SK-N-SH treated with all-trans-retinoic acid at 6 μM for 48 hours (cell line): ENCODE measurements around the gene MAPKAPK2.

Experiments used
- ATAC-seq: fragments of 200-7000 bp; cut with Tn5 transposase; 3 replicates; pipeline ENCODE4 v1.9.1; 2020; ENCODE audit warnings: mild to moderate bottlenecking, moderate library complexity
- ARNTL ChIP-seq: fragments of 450-650 bp; formaldehyde crosslinking; IDR thresholded peaks from 2 replicates; pipeline ENCODE4 v1.5.0; 2020; ENCODE audit warnings: low read depth, mild to moderate bottlenecking, moderate library complexity, borderline replicate concordance
- ESRRG ChIP-seq: fragments of 250-450 bp; sonication (Bioruptor Pico); IDR thresholded peaks from 2 replicates; pipeline ENCODE4 v1.6.1; 2021; ENCODE audit warnings: mild to moderate bottlenecking
- GLIS3 ChIP-seq: fragments of 250-450 bp; sonication (Bioruptor Pico); IDR thresholded peaks from 2 replicates; pipeline ENCODE4 v1.5.0; 2020; ENCODE audit warnings: mild to moderate bottlenecking, moderate library complexity
- ISL1 ChIP-seq: fragments of 250-450 bp; sonication (Bioruptor Pico); IDR thresholded peaks from 2 replicates; pipeline ENCODE4 v2.1.2; 2022; ENCODE audit warnings: mild to moderate bottlenecking, moderate library complexity
- POU6F1 ChIP-seq: fragments of 250-450 bp; sonication (Bioruptor Pico); IDR thresholded peaks from 2 replicates; pipeline ENCODE4 v1.8.0; 2021; ENCODE audit warnings: low read depth, mild to moderate bottlenecking, moderate library complexity, borderline replicate concordance
- PPARA ChIP-seq: fragments of 250-450 bp; sonication (Bioruptor Pico); IDR thresholded peaks from 2 replicates; pipeline ENCODE4 v1.5.0; 2020; ENCODE audit warnings: mild to moderate bottlenecking, borderline replicate concordance
- TOX ChIP-seq: fragments of 250-450 bp; sonication (Bioruptor Pico); IDR thresholded peaks from 2 replicates; pipeline ENCODE4 v1.8.0; 2021; ENCODE audit warnings: mild to moderate bottlenecking, moderate library complexity, borderline replicate concordance
- TSHZ2 ChIP-seq: fragments of 250-450 bp; sonication (Bioruptor Pico); IDR thresholded peaks from 2 replicates; pipeline ENCODE4 v1.5.0; 2020; ENCODE audit warnings: mild to moderate bottlenecking, moderate library complexity
- ZFP3 ChIP-seq: fragments of 250-450 bp; sonication (Bioruptor Pico); IDR thresholded peaks from 2 replicates; pipeline ENCODE4 v1.5.0; 2020; ENCODE audit warnings: mild to moderate bottlenecking, moderate library complexity
- ZFP30 ChIP-seq: fragments of 450-650 bp; formaldehyde crosslinking; IDR thresholded peaks from 2 replicates; pipeline ENCODE4 v1.5.0; 2022; ENCODE audit warnings: mild to moderate bottlenecking, moderate library complexity
- ZNF565 ChIP-seq: fragments of 450-650 bp; formaldehyde crosslinking; conservative IDR thresholded peaks from 2 replicates; pipeline ENCODE4 v1.5.0; 2020; ENCODE audit warnings: low read depth, mild to moderate bottlenecking, moderate library complexity
- ZNF70 ChIP-seq: fragments of 450-650 bp; formaldehyde crosslinking; IDR thresholded peaks from 2 replicates; pipeline ENCODE4 v1.5.0; 2020; ENCODE audit warnings: mild to moderate bottlenecking, moderate library complexity
- ZNF8 ChIP-seq: fragments of 450-650 bp; formaldehyde crosslinking; IDR thresholded peaks from 2 replicates; pipeline ENCODE4 v1.5.0; 2020; ENCODE audit warnings: mild to moderate bottlenecking, moderate library complexity
- TF ChIP-seq, protein P1 (sequence below): fragments of 250-450 bp; sonication (Bioruptor Pico); IDR thresholded peaks from 2 replicates; pipeline ENCODE4 v1.5.1; 2020; ENCODE audit warnings: low read depth, mild to moderate bottlenecking, moderate library complexity
- TF ChIP-seq, protein P2 (sequence below): fragments of 250-450 bp; sonication (Bioruptor Pico); IDR thresholded peaks from 2 replicates; pipeline ENCODE4 v1.5.1; 2021; ENCODE audit warnings: mild to moderate bottlenecking, moderate library complexity
- TF ChIP-seq, protein P3 (sequence below): fragments of 250-450 bp; sonication (Bioruptor Pico); IDR thresholded peaks from 2 replicates; pipeline ENCODE4 v1.8.0; 2020; ENCODE audit warnings: mild to moderate bottlenecking, moderate library complexity, borderline replicate concordance

Gene MAPKAPK2

DNA sequence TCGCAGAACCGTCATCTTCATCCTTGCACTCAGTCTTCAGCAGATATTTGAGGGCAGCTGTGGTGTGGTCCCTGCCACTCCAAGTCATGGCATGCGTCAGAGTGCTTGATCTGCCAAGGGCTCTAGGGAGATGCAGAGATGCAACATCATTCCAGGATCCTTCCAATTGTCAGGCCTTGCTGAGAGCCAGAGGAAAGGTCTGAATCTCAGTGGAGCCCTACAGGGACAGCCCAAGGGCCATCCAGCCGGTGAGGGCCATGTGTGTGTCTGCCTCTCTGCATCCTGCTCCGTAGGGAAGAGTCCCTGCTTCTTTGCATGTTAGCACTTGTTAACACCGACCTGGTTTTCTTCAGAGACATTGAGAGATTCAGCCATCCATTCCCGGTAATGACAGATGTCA is 17.6 kb downstream of the MAPKAPK2 start:
- TF ChIP-seq PPARA (CRISPR knock-in tag), result no peak
- TF ChIP-seq GLIS3 (CRISPR knock-in tag), result no peak
- no peak for TF ChIP-seq ESRRG (CRISPR knock-in tag)
- no peak for TF ChIP-seq ISL1
- no peak for TF ChIP-seq ZNF565 (CRISPR knock-in tag)
- TF ChIP-seq, protein P1, sequence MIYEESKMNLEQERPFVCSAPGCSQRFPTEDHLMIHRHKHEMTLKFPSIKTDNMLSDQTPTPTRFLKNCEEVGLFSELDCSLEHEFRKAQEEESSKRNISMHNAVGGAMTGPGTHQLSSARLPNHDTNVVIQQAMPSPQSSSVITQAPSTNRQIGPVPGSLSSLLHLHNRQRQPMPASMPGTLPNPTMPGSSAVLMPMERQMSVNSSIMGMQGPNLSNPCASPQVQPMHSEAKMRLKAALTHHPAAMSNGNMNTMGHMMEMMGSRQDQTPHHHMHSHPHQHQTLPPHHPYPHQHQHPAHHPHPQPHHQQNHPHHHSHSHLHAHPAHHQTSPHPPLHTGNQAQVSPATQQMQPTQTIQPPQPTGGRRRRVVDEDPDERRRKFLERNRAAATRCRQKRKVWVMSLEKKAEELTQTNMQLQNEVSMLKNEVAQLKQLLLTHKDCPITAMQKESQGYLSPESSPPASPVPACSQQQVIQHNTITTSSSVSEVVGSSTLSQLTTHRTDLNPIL, result no peak
- no peak for TF ChIP-seq ZNF8 (CRISPR knock-in tag)
- no peak for TF ChIP-seq ZNF70 (CRISPR knock-in tag)
- TF ChIP-seq, protein P2, sequence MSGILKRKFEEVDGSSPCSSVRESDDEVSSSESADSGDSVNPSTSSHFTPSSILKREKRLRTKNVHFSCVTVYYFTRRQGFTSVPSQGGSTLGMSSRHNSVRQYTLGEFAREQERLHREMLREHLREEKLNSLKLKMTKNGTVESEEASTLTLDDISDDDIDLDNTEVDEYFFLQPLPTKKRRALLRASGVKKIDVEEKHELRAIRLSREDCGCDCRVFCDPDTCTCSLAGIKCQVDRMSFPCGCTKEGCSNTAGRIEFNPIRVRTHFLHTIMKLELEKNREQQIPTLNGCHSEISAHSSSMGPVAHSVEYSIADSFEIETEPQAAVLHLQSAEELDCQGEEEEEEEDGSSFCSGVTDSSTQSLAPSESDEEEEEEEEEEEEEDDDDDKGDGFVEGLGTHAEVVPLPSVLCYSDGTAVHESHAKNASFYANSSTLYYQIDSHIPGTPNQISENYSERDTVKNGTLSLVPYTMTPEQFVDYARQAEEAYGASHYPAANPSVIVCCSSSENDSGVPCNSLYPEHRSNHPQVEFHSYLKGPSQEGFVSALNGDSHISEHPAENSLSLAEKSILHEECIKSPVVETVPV (CRISPR knock-in tag), result no peak
- TF ChIP-seq, protein P3, sequence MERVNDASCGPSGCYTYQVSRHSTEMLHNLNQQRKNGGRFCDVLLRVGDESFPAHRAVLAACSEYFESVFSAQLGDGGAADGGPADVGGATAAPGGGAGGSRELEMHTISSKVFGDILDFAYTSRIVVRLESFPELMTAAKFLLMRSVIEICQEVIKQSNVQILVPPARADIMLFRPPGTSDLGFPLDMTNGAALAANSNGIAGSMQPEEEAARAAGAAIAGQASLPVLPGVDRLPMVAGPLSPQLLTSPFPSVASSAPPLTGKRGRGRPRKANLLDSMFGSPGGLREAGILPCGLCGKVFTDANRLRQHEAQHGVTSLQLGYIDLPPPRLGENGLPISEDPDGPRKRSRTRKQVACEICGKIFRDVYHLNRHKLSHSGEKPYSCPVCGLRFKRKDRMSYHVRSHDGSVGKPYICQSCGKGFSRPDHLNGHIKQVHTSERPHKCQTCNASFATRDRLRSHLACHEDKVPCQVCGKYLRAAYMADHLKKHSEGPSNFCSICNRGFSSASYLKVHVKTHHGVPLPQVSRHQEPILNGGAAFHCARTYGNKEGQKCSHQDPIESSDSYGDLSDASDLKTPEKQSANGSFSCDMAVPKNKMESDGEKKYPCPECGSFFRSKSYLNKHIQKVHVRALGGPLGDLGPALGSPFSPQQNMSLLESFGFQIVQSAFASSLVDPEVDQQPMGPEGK, result no peak
- no peak for TF ChIP-seq TOX (CRISPR knock-in tag)
- TF ChIP-seq ARNTL (CRISPR knock-in tag), result no peak
- no peak for ATAC-seq

- no peak for TF ChIP-seq TOX (CRISPR knock-in tag)
- TF ChIP-seq ZNF8 (CRISPR knock-in tag), result no peak
- no peak for TF ChIP-seq ARNTL (CRISPR knock-in tag)
- TF ChIP-seq, protein P3, result no peak
- TF ChIP-seq, protein P2 (CRISPR knock-in tag), result no peak
- no peak for TF ChIP-seq POU6F1
Measured at GRCh38 chr1:206702803-206703202, 18.1 kb downstream of the MAPKAPK2 start.

GRCh38 chr1:206703661-206704060 is 19.0 kb downstream of the MAPKAPK2 start:
- ATAC-seq, result no peak
- TF ChIP-seq PPARA (CRISPR knock-in tag) (no peak), ZFP3 (no peak), TSHZ2 (CRISPR knock-in tag) (no peak), ZFP30 (no peak), ISL1 (no peak)

More at GRCh38 chr1:206702803-206703202, 18.1 kb downstream of the MAPKAPK2 start:
- no peak for ATAC-seq
